GM18505 (cell line): Measurements from ENCODE around the gene TMSB15C.

Experiments
- ATAC-seq: cut with Tn5 transposase; IDR thresholded peaks from one replicate; pipeline ENCODE4 v1.9.1; 2021; ENCODE audit not compliant: unreplicated experiment
- POLR2A ChIP-seq: IDR thresholded peaks from 4 replicates; pipeline ENCODE4 v1.6.1; 2011; ENCODE audit warnings: borderline replicate concordance; ENCODE audit not compliant: insufficient read depth, insufficient read length; ENCODE audit errors: extremely low read depth

The TMSB15C gene

GRCh38 chrX:104075778-104076445 lies at the start of gene TMSB15C:
TMSB15C (minus strand) TSS chrX:104076236.
- peak; percentile 98 for ATAC-seq

- no peak for ATAC-seq
- TF ChIP-seq POLR2A: no peak
These were observed 46.8 kb upstream of the TMSB15C start for GRCh38 chrX:104122829-104123228.

- TF ChIP-seq POLR2A: no peak
- ATAC-seq: no peak
These were observed 42.7 kb upstream of the TMSB15C start for GRCh38 chrX:104118765-104119164.

GRCh38 chrX:104117759-104118158 lies 41.7 kb upstream of the TMSB15C start:
- TF ChIP-seq POLR2A: no peak
- ATAC-seq: no peak

- peak; percentile 44 for ATAC-seq
These were observed 37.4 kb upstream of the TMSB15C start for GRCh38 chrX:104113222-104113965.

GRCh38 chrX:104112326-104112951 lies 36.4 kb upstream of the TMSB15C start, which contains the start of gene ZCCHC18:
ZCCHC18 (plus strand) TSS chrX:104112523; CDS start chrX:104114112, 1,589 bp downstream.
- TF ChIP-seq POLR2A: peak; percentile 59
- ATAC-seq: peak; percentile 72

More at GRCh38 chrX:104113222-104113965, 37.4 kb upstream of the TMSB15C start:
- no peak for TF ChIP-seq POLR2A

GRCh38 chrX:104110491-104111240 lies 34.6 kb upstream of the TMSB15C start:
- ATAC-seq: peak; percentile 39

- ATAC-seq: no peak
- no peak for TF ChIP-seq POLR2A
These were observed 32.9 kb upstream of the TMSB15C start for GRCh38 chrX:104108955-104109354.

GRCh38 chrX:104105330-104106262 lies 29.6 kb upstream of the TMSB15C start:
- no peak for TF ChIP-seq POLR2A
- no peak for ATAC-seq

- no peak for TF ChIP-seq POLR2A
- ATAC-seq: no peak
These were observed 28.6 kb upstream of the TMSB15C start for GRCh38 chrX:104104676-104105075.

- no peak for TF ChIP-seq POLR2A
- no peak for ATAC-seq
These were observed 22.9 kb upstream of the TMSB15C start for GRCh38 chrX:104098919-104099318.

- no peak for TF ChIP-seq POLR2A
- ATAC-seq: peak; percentile 68
These were observed 22.2 kb upstream of the TMSB15C start for GRCh38 chrX:104098151-104098808.
